HepG2 (cell line): ENCODE data around the gene PCNT. TPM values are rescaled to one million over a fixed set of nuclear protein-coding genes. Genes with fewer than 3 reads are reported as not detected.
A peak's percentile ranks its signal among the peaks of the same experiment; 100 is the strongest.

ENCODE experiments used
- ATAC-seq: fragments of 200-7000 bp; cut with Tn5 transposase; 3 replicates; pipeline ENCODE4 v1.9.1; 2020; ENCODE audit warnings: mild to moderate bottlenecking, moderate library complexity
- BruUV-seq: library from RNA; stranded (reverse); fragments of 400-500 nt; replicated peaks from 2 replicates; lab custom pipeline; 2021; lab: Mats Ljungman, UMichigan
- CTCF ChIA-PET: fragments of 300-600 bp; formaldehyde crosslinking; extraction: SDS; loops from one replicate; lab custom pipeline; 2021; ENCODE audit warnings: low total read pairs, inconsistent platforms, low intra/inter-chr PET ratio; lab: Yijun Ruan, JAX
- POLR2A ChIA-PET: fragments of 350-600 bp; sonication (Branson Sonifier 250); formaldehyde crosslinking; loops from one replicate; lab custom pipeline; 2020; ENCODE audit warnings: antibody characterized with exemption, inconsistent platforms; lab: Yijun Ruan, JAX
- DNase-seq: peaks from one replicate; pipeline ENCODE4 v3.0.0-alpha.2; 2015; ENCODE audit warnings: low spot score
- FAIRE-seq: peaks from 3 replicates; lab custom pipeline; 2011; peaks lifted over from hg19 to GRCh38; lab: Jason Lieb, UNC
- H2AFZ ChIP-seq: one replicate; pipeline ENCODE4 v1.6.1; 2011; ENCODE audit warnings: low read length, inconsistent platforms
- H3K27ac ChIP-seq: fragments of 300-600 bp; 3 replicates; pipeline ENCODE4 v1.8.0; 2011; ENCODE audit warnings: mixed run types, mild to moderate bottlenecking, mixed read lengths, low read length, inconsistent platforms; ENCODE audit not compliant: insufficient read depth; ENCODE audit errors: extremely low read length
- H3K27me3 ChIP-seq, 2 experiments: fragments of 200-600 bp in 1 of 2; 2 replicates in 1 of 2; 3 replicates in 1 of 2; pipeline versions ENCODE4 v1.6.0 to v1.8.0; 2011; ENCODE audit warnings: low read length in 2 of 2, mild to moderate bottlenecking in 2 of 2, moderate library complexity in 2 of 2, inconsistent platforms in 1 of 2; ENCODE audit not compliant: insufficient read depth in 2 of 2, control insufficient read depth in 1 of 2
- H3K36me3 ChIP-seq, 2 experiments: fragments of 200-600 bp in 1 of 2; replicated peaks in 1 of 2; 2 replicates in 1 of 2; 3 replicates in 1 of 2; pipeline versions ENCODE4 v1.5.1 to v1.8.0; 2011; ENCODE audit warnings: low read length in 2 of 2, inconsistent platforms in 1 of 2; ENCODE audit not compliant: insufficient read depth in 2 of 2, control insufficient read depth in 1 of 2
- H3K4me1 ChIP-seq: 2 replicates; pipeline ENCODE4 v1.5.1; 2012; ENCODE audit warnings: low read length, inconsistent platforms; ENCODE audit not compliant: insufficient read depth
- H3K4me2 ChIP-seq: 2 replicates; pipeline ENCODE4 v1.6.0; 2011; ENCODE audit warnings: low read depth, low read length, inconsistent platforms
- H3K4me3 ChIP-seq, 3 experiments: fragments of 200-600 bp in 1 of 3; sonication (generic), shearing (Covaris generic) in 1 of 3; replicated peaks in 1 of 3; 2 replicates each; pipeline ENCODE4 v1.5.1; 2011 to 2016; ENCODE audit warnings: low read length in 3 of 3, inconsistent platforms in 2 of 3, low read depth in 2 of 3, mild to moderate bottlenecking in 2 of 3, control low read depth in 1 of 3, mixed read lengths in 1 of 3; ENCODE audit not compliant: insufficient read depth in 1 of 3
- H3K79me2 ChIP-seq: one replicate; pipeline ENCODE4 v1.6.1; 2011; ENCODE audit warnings: low read length, inconsistent platforms; ENCODE audit not compliant: insufficient read depth
- H3K9ac ChIP-seq: 2 replicates; pipeline ENCODE4 v1.6.0; 2011; ENCODE audit warnings: mild to moderate bottlenecking, low read depth, low read length, inconsistent platforms; ENCODE audit not compliant: insufficient read depth
- H3K9me3 ChIP-seq: 2 replicates; pipeline ENCODE4 v1.5.1; 2012; ENCODE audit warnings: mild to moderate bottlenecking, low read length
- H4K20me1 ChIP-seq: 2 replicates; pipeline ENCODE4 v1.6.0; 2011; ENCODE audit warnings: inconsistent platforms, mild to moderate bottlenecking, low read length, moderate library complexity; ENCODE audit not compliant: insufficient read depth
- CEBPB ChIP-seq: IDR thresholded peaks from 2 replicates; pipeline ENCODE4 v1.6.1; 2011; ENCODE audit warnings: low read depth, low read length, improper control_type of control experiment, borderline replicate concordance
- ZIK1 ChIP-seq: sonication (generic); formaldehyde crosslinking; IDR thresholded peaks from 2 replicates; pipeline ENCODE4 v1.5.0; 2020; ENCODE audit warnings: mild to moderate bottlenecking, low read depth, missing genetic modification reagents, borderline replicate concordance
- ZKSCAN5 ChIP-seq: sonication (generic); formaldehyde crosslinking; IDR thresholded peaks from 2 replicates; pipeline ENCODE4 v1.5.1; 2020; ENCODE audit warnings: mild to moderate bottlenecking, missing genetic modification reagents
- ZNF468 ChIP-seq: sonication (generic); formaldehyde crosslinking; IDR thresholded peaks from 2 replicates; pipeline ENCODE4 v1.8.0; 2022; ENCODE audit warnings: mild to moderate bottlenecking, moderate library complexity, missing genetic modification reagents
- ZNF75D ChIP-seq: sonication (generic); formaldehyde crosslinking; IDR thresholded peaks from 2 replicates; pipeline ENCODE4 v1.8.1; 2023; ENCODE audit warnings: missing genetic modification reagents, mild to moderate bottlenecking, borderline replicate concordance
- ZSCAN22 ChIP-seq: sonication (generic); formaldehyde crosslinking; IDR thresholded peaks from 2 replicates; pipeline ENCODE4 v1.4.0; 2020; ENCODE audit warnings: mild to moderate bottlenecking, missing genetic modification reagents
- WGBS: methylation state at CpG from one replicate; pipeline ENCODE4 v1.1.6; 2017; ENCODE audit warnings: low lambda C conversion rate; 5-methylcytosine and 5-hydroxymethylcytosine counted together
- in situ Hi-C: cut with HindIII; loops from 2 replicates; pipeline ENCODE4 v1.10.0; 2017; ENCODE audit warnings: low pct_unique_long_range_greater_than_20kb; ENCODE audit not compliant: extremely low pct_ligation_motif_present
- intact Hi-C: fragments of 100-400 bp; cut with micrococcal nuclease; formaldehyde crosslinking; loops from one replicate; pipeline ENCODE4 v1.10.0; 2022; ENCODE audit not compliant: unreplicated experiment
- polyA plus RNA-seq, 8 experiments: library from polyadenylated mRNA; depleted of rRNA in 3 of 8; stranded (reverse) in 7 of 8; unstranded in 1 of 8; fragments of >200 nt; fragmentation: Illumina TruSeq in 4 of 8; extraction: Trizol in 4 of 8; gene quantifications; 2 replicates each; pipeline versions ENCODE4 v1.2.1 to v1.2.3, GENCODE V29; 2011 to 2016; ENCODE audit warnings: low read depth in 4 of 8, missing spikeins in 1 of 8, mixed read lengths in 1 of 8; ENCODE audit not compliant: insufficient read depth in 1 of 8
- total RNA-seq, 5 experiments: library from RNA; depleted of rRNA; stranded (reverse); fragments of >200 nt; fragmentation: Illumina TruSeq; extraction: Trizol; gene quantifications; 2 replicates each; pipeline ENCODE4 v1.2.3, GENCODE V29; 2016; ENCODE audit warnings: low read depth in 1 of 5
- TF ChIP-seq, protein P1 (sequence below): sonication (generic); formaldehyde crosslinking; conservative IDR thresholded peaks from 2 replicates; pipeline ENCODE4 v1.5.0; 2020; ENCODE audit warnings: missing genetic modification reagents

PCNT gene
- total and polyA plus RNA-seq, 2 of the 13 experiments (the other 11 are each of a cell fraction or from before 2014, with no cell fraction given) = 5.6 to 12.4 TPM

DNA sequence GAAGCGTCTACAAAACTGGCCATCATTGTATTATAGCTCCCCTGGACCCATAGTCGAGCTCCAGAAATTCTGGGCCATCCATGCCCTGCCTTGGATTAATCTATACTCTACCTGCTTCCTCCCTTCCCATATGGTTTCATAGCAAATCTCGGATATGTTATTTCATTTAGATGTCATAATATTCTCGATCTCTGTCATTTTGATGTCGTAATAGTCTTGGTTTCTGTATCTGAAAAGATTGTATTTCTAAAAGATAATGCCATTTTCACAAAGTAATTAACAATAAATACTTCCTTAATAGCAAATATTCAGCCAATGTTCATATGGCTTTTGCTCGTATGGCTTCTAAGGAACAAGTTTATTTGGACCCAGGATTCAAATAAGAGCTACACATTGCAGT lies 169.9 kb downstream of the PCNT start:
- intact Hi-C loops = no loop called here
- Histone ChIP-seq H3K9ac (no peak overlapping the region), H4K20me1 (no peaks in the 10 kb centered on the region; the same call in 1 of the 2 replicates), H3K9me3 (no peaks in the 10 kb centered on the region), H3K79me2 (no peaks in the 10 kb centered on the region), H3K4me2 (no peak overlapping the region), H3K4me1 (no peaks in the 10 kb centered on the region), H3K36me3 (peaks cover 17 to 37% of the 10 kb centered on the region in 2 experiments), H2AFZ (no peak overlapping the region), H3K4me3 (no peak overlapping the region), H3K27ac (no peak overlapping the region), H3K27me3 (no peaks in the 10 kb centered on the region)
- DNase-seq (no peak), FAIRE-seq (no peak), ATAC-seq (no peak)
- ChIA-PET CTCF (no interaction called here), POLR2A (no interaction called here)
- WGBS = 96% methylated on average over 6 of the region's 6 CpGs
- no peak for TF ChIP-seq ZSCAN22 (CRISPR knock-in tag)
- TF ChIP-seq ZNF75D (CRISPR knock-in tag) = no peak
- TF ChIP-seq ZKSCAN5 (CRISPR knock-in tag) = no peak
- no peak for TF ChIP-seq ZIK1 (CRISPR knock-in tag)
- no peak for TF ChIP-seq ZNF468 (CRISPR knock-in tag)
- TF ChIP-seq CEBPB = peak; percentile 59; the same call in 1 of the 2 replicates
- TF ChIP-seq, protein P1, sequence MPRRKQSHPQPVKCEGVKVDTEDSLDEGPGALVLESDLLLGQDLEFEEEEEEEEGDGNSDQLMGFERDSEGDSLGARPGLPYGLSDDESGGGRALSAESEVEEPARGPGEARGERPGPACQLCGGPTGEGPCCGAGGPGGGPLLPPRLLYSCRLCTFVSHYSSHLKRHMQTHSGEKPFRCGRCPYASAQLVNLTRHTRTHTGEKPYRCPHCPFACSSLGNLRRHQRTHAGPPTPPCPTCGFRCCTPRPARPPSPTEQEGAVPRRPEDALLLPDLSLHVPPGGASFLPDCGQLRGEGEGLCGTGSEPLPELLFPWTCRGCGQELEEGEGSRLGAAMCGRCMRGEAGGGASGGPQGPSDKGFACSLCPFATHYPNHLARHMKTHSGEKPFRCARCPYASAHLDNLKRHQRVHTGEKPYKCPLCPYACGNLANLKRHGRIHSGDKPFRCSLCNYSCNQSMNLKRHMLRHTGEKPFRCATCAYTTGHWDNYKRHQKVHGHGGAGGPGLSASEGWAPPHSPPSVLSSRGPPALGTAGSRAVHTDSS (CRISPR knock-in tag) = no peak
- BruUV-seq = no TSS peak
- in situ Hi-C loops = no loop called here

Other genes starting within 250 kb of the PCNT start
- gene COL6A2, start 226.0 kb upstream of the PCNT start, total RNA-seq (2016; rRNA removed; fragmentation: Illumina TruSeq; extraction: Trizol) = 0.07 and 0.14 TPM in 2 replicates
- gene COL6A2, start 226.0 kb upstream of the PCNT start, polyA plus RNA-seq (2011; rRNA removed) = 0.41 and 1.6 TPM in 2 replicates
- gene FTCD, start 168.6 kb upstream of the PCNT start, total RNA-seq (2016; rRNA removed; fragmentation: Illumina TruSeq; extraction: Trizol) = 78.5 and 105 TPM in 2 replicates
- 75.7 and 112 TPM in 2 replicates for gene FTCD, start 168.6 kb upstream of the PCNT start, polyA plus RNA-seq (2011; rRNA removed)
- gene SPATC1L, start 139.7 kb upstream of the PCNT start, total RNA-seq (2016; rRNA removed; fragmentation: Illumina TruSeq; extraction: Trizol) = 2.8 and 3.3 TPM in 2 replicates
- gene SPATC1L, start 139.7 kb upstream of the PCNT start, polyA plus RNA-seq (2011; rRNA removed) = 1.4 and 2.6 TPM in 2 replicates
- gene LSS, start 95.4 kb upstream of the PCNT start, total RNA-seq (2016; rRNA removed; fragmentation: Illumina TruSeq; extraction: Trizol) = 73.5 and 113 TPM in 2 replicates
- 72.6 and 182 TPM in 2 replicates for gene LSS, start 95.4 kb upstream of the PCNT start, polyA plus RNA-seq (2011; rRNA removed)
- gene MCM3AP, start 38.5 kb upstream of the PCNT start, total RNA-seq (2016; rRNA removed; fragmentation: Illumina TruSeq; extraction: Trizol) = 54.7 and 63.5 TPM in 2 replicates
- gene MCM3AP, start 38.5 kb upstream of the PCNT start, polyA plus RNA-seq (2011; rRNA removed) = 27.0 and 31.6 TPM in 2 replicates
- 6.5 and 8.9 TPM in 2 replicates for gene YBEY, start 37.8 kb upstream of the PCNT start, total RNA-seq (2016; rRNA removed; fragmentation: Illumina TruSeq; extraction: Trizol)
- gene YBEY, start 37.8 kb upstream of the PCNT start, polyA plus RNA-seq (2011; rRNA removed) = 8.3 and 8.9 TPM in 2 replicates
- gene C21orf58, start 286 bp upstream of the PCNT start, total RNA-seq (2016; rRNA removed; fragmentation: Illumina TruSeq; extraction: Trizol) = 3.3 and 6.8 TPM in 2 replicates
- 3.2 and 3.5 TPM in 2 replicates for gene C21orf58, start 286 bp upstream of the PCNT start, polyA plus RNA-seq (2011; rRNA removed)
- 14.3 and 18.5 TPM in 2 replicates for gene DIP2A, start 134.7 kb downstream of the PCNT start, total RNA-seq (2016; rRNA removed; fragmentation: Illumina TruSeq; extraction: Trizol)
- 37.6 and 39.6 TPM in 2 replicates for gene DIP2A, start 134.7 kb downstream of the PCNT start, polyA plus RNA-seq (2011; rRNA removed)